BJ (cell line): ENCODE results near the gene CFAP70. TPM values are rescaled to one million over a fixed set of nuclear protein-coding genes. Genes with fewer than 3 reads are reported as not detected.
"Not testable (repeated sequence)": the region's sequence is repeated elsewhere in the genome, so short reads cannot be mapped to it uniquely, and the experiment has no call there.

ENCODE experiments used
- CTCF ChIA-PET: fragments of 350-600 bp; formaldehyde crosslinking; extraction: SDS; loops from one replicate; lab custom pipeline; 2021; ENCODE audit warnings: antibody characterized with exemption, inconsistent platforms; lab: Yijun Ruan, JAX
- POLR2A ChIA-PET: fragments of 300-600 bp; sonication (Branson Sonifier 250); formaldehyde crosslinking; extraction: SDS; loops from one replicate; lab custom pipeline; 2021; ENCODE audit warnings: antibody characterized with exemption; lab: Charles Lee
- DNase-seq: peaks from one replicate; pipeline ENCODE4 v3.0.0-alpha.2; 2011; ENCODE audit warnings: low read depth
- H3K27me3 ChIP-seq: 2 replicates; pipeline ENCODE4 v1.6.0; 2011; ENCODE audit warnings: low read length; ENCODE audit not compliant: control insufficient read depth, insufficient read depth
- H3K36me3 ChIP-seq: 2 replicates; pipeline ENCODE4 v1.5.1; 2011; ENCODE audit warnings: low read length; ENCODE audit not compliant: control insufficient read depth, insufficient read depth
- H3K4me3 ChIP-seq: 2 replicates; pipeline ENCODE4 v1.5.1; 2011; ENCODE audit warnings: low read depth, mild to moderate bottlenecking, control low read depth, low read length
- polyA plus RNA-seq: library from polyadenylated mRNA; depleted of rRNA; stranded (reverse); fragments of >200 nt; gene quantifications from 2 replicates; pipeline ENCODE4 v1.2.3, GENCODE V29; 2011
- TF ChIP-seq, protein P1 (sequence below): IDR thresholded peaks from 2 replicates; pipeline ENCODE4 v1.5.1; 2011; ENCODE audit warnings: low read depth, mild to moderate bottlenecking, control low read depth, inconsistent platforms, low read length, moderate library complexity; ENCODE audit not compliant: insufficient read depth

Gene CFAP70
- polyA plus RNA-seq, 1 experiment: 0.37 TPM

DNA sequence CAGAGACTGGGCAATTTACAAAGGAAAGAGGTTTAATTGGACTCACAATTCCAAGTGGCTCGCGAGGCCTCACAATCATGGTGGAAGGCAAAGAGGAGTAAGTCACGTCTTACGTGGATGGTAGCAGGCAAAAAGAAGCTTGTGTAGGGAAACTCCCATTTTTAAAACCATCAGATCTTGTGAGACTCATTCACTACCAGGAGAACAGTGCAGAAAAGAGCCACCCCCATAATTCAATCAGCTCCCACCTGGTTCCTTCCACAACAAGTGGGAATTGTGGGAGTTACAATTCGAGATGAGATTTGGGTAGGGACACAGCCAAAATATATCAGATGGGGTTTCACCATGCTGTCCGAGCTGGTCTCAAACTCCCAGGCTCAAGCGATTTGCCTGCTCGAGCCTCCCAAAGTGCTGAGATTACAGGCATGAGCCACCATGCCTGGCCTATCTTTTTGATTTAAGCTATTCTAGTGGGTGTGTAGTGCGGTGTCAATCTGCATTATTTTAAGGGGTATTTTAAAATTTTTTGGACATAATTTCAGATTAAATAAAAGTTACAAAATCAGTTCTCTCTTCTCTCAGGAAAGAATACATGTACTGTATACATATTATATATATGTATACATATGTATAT lies 97.2 kb downstream of the CFAP70 start:
- no peaks in the 10 kb centered on the region for H3K36me3 ChIP-seq
- TF ChIP-seq, protein P1, sequence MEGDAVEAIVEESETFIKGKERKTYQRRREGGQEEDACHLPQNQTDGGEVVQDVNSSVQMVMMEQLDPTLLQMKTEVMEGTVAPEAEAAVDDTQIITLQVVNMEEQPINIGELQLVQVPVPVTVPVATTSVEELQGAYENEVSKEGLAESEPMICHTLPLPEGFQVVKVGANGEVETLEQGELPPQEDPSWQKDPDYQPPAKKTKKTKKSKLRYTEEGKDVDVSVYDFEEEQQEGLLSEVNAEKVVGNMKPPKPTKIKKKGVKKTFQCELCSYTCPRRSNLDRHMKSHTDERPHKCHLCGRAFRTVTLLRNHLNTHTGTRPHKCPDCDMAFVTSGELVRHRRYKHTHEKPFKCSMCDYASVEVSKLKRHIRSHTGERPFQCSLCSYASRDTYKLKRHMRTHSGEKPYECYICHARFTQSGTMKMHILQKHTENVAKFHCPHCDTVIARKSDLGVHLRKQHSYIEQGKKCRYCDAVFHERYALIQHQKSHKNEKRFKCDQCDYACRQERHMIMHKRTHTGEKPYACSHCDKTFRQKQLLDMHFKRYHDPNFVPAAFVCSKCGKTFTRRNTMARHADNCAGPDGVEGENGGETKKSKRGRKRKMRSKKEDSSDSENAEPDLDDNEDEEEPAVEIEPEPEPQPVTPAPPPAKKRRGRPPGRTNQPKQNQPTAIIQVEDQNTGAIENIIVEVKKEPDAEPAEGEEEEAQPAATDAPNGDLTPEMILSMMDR: no peak
- DNase-seq: no peak
- POLR2A ChIA-PET: no interaction called here
- no peak overlapping the region for H3K4me3 ChIP-seq
- no peaks in the 10 kb centered on the region for H3K27me3 ChIP-seq
- CTCF ChIA-PET: no interaction called here

- H3K36me3 ChIP-seq, DNase-seq, H3K4me3 ChIP-seq, H3K27me3 ChIP-seq, POLR2A ChIA-PET, CTCF ChIA-PET: not testable (repeated sequence)
Measured at GRCh38 chr10:73258612-73259011, 100.1 kb downstream of the CFAP70 start.

DNA sequence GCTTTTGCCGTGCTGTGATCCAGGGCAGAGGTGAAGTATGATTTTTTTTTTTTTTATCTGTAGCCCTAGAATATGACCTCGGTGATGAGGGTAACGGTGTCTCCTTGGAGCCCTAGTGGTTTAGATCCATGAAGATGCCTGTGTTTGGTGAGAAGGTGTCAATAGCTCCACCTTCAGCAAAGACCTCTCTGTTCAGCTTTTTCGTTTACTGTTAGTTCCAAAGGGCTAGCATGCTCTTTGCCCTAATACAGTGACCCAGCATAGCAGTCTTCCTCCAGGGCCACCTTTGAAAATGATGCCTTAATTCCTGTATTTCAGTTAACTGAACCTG lies 105.5 kb downstream of the CFAP70 start:
- no peak for DNase-seq
- TF ChIP-seq, protein P1: no peak
- ChIA-PET POLR2A (no interaction called here), CTCF (interaction anchor here (1.4 to 3.0 kb wide), 2 partner anchors 11 to 20 kb away, joined by 3 to 13 read pairs; no protein-coding TSS in a partner anchor)
- Histone ChIP-seq H3K36me3 (0 out of 2 replicates have a peak, but pooled peaks cover 3% of the 10 kb centered on the region), H3K27me3 (no peaks in the 10 kb centered on the region), H3K4me3 (peak overlapping the region; percentile 83)

DNA sequence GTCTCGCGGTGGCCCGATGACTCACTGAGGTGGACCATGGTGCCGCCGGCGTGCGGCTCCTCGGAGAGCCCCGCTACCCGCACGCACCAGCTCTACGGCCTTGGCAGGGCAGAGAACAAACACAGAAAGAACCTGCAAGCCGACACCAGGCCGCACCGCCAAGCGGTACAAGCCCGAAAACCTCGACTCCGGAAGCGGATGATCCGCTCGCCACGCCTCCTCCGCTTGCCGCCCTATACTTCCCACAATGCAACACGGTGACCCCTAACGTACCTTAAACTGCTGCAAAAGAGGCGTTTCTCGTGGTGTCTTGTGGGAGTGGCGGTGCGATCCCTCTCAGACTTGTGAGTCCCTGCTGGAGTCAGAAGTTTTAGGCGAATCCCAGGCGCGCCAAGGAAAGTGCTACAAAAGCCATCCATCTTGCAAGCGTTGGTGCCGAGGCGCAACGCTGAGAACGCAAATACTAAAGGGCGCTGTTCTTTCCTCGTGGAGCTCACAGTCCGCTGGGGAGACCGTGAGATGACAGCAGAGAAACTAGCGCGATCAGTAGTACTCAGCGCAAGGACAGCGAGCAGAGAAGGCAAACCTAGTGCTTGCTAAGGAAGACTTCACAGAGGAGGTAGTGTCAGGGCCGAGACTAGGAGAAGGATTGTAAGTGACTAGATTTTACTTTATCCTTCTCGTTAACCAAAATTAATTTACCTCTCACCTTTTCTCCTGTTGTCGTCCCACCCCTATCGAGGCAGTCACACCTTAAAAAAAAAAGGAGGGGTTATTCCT lies 106.0 kb downstream of the CFAP70 start, which contains the start of gene MRPS16:
MRPS16 (minus strand) TSS at position 200 of the 780 bp plus-strand sequence; CDS start at position 38, 162 bp downstream.
- Histone ChIP-seq H3K36me3 (0 out of 2 replicates have a peak, but pooled peaks cover 3% of the 10 kb centered on the region), H3K4me3 (peak within 1 kb of the TSS; percentile 83), H3K27me3 (no peaks in the 10 kb centered on the region)
- ChIA-PET POLR2A (no interaction called here), CTCF (interaction anchor here (3.0 kb wide), 1 partner anchor 11 kb away, joined by 13 read pairs; no protein-coding TSS in a partner anchor)
- TF ChIP-seq, protein P1: no peak
- DNase-seq: peak; percentile 83

- peak overlapping the region; percentile 83 for H3K4me3 ChIP-seq
- 0 out of 2 replicates have a peak, but pooled peaks cover 3% of the 10 kb centered on the region for H3K36me3 ChIP-seq
- no peaks in the 10 kb centered on the region for H3K27me3 ChIP-seq
- TF ChIP-seq, protein P1: no peak
- POLR2A ChIA-PET: no interaction called here
- no peak for DNase-seq
- CTCF ChIA-PET: interaction anchor here (0.6 kb wide), 1 partner anchor 526 kb away, joined by 3 read pairs; no protein-coding TSS in a partner anchor
Measured at GRCh38 chr10:73251683-73252444, 106.8 kb downstream of the CFAP70 start.
